Neuronal stem cell (in vitro differentiated cells): ENCODE results near the gene WSCD2.

Experiments
- DNase-seq: peaks from one replicate; pipeline ENCODE4 v3.0.0-alpha.2; 2013; ENCODE audit warnings: low spot score
- H2AFZ ChIP-seq: one replicate; pipeline ENCODE4 v1.6.1; 2013; ENCODE audit warnings: mild to moderate bottlenecking, low read length, inconsistent platforms
- H2AK5ac ChIP-seq: 2 replicates; pipeline ENCODE4 v1.6.1; 2013; ENCODE audit warnings: low read depth, mild to moderate bottlenecking, inconsistent platforms, low read length, moderate library complexity, mixed read lengths
- H2BK120ac ChIP-seq: 2 replicates; pipeline ENCODE4 v1.6.1; 2013; ENCODE audit warnings: low read depth, mild to moderate bottlenecking, inconsistent platforms, low read length, moderate library complexity, mixed read lengths
- H2BK12ac ChIP-seq: one replicate; pipeline ENCODE4 v1.6.1; 2013; ENCODE audit warnings: low read length, inconsistent platforms
- H2BK15ac ChIP-seq: 2 replicates; pipeline ENCODE4 v1.6.1; 2013; ENCODE audit warnings: mild to moderate bottlenecking, low read length, inconsistent platforms, mixed read lengths
- H2BK5ac ChIP-seq: one replicate; pipeline ENCODE4 v1.6.1; 2013; ENCODE audit warnings: inconsistent platforms, mild to moderate bottlenecking, low read length, moderate library complexity
- H3K14ac ChIP-seq: one replicate; pipeline ENCODE4 v1.6.1; 2013; ENCODE audit warnings: low read length, inconsistent platforms
- H3K18ac ChIP-seq: 2 replicates; pipeline ENCODE4 v1.6.1; 2013; ENCODE audit warnings: low read length, inconsistent platforms
- H3K23ac ChIP-seq: 2 replicates; pipeline ENCODE4 v1.6.1; 2013; ENCODE audit warnings: low read depth, mild to moderate bottlenecking, mixed read lengths, low read length, inconsistent platforms; ENCODE audit not compliant: poor library complexity
- H3K27ac ChIP-seq: replicated peaks from 3 replicates; pipeline ENCODE4 v1.5.1; 2013; ENCODE audit warnings: low read length, inconsistent platforms
- H3K27me3 ChIP-seq, 3 experiments: 2 replicates each; pipeline ENCODE4 v1.6.1; 2013; ENCODE audit warnings: low read length in 3 of 3, mild to moderate bottlenecking in 2 of 3, inconsistent platforms in 1 of 3, low read depth in 1 of 3, mixed read lengths in 1 of 3, moderate library complexity in 1 of 3; ENCODE audit not compliant: control insufficient read depth in 3 of 3, insufficient read depth in 3 of 3
- H3K36me3 ChIP-seq, 2 donors: replicated peaks in 1 of 2; 2 replicates each; pipeline ENCODE4 v1.6.1; 2013; ENCODE audit warnings: low read length in 2 of 2; ENCODE audit not compliant: control insufficient read depth in 2 of 2, insufficient read depth in 2 of 2
- H3K4ac ChIP-seq: 2 replicates; pipeline ENCODE4 v1.6.1; 2013; ENCODE audit warnings: inconsistent platforms, mild to moderate bottlenecking, low read length, moderate library complexity
- H3K4me1 ChIP-seq, 2 donors: 1 replicate in 1 of 2; 2 replicates in 1 of 2; pipeline ENCODE4 v1.6.1; 2013; ENCODE audit warnings: low read length in 2 of 2, low read depth in 1 of 2; ENCODE audit not compliant: control insufficient read depth in 2 of 2, insufficient read depth in 1 of 2
- H3K4me2 ChIP-seq: one replicate; pipeline ENCODE4 v1.6.1; 2013; ENCODE audit warnings: mild to moderate bottlenecking, low read length, inconsistent platforms; ENCODE audit not compliant: insufficient read depth, poor library complexity, severe bottlenecking
- H3K4me3 ChIP-seq, 2 donors: 2 replicates each; pipeline ENCODE4 v1.5.1; 2013; ENCODE audit warnings: low read length in 2 of 2, mild to moderate bottlenecking in 2 of 2, inconsistent platforms in 1 of 2, moderate library complexity in 1 of 2
- H3K79me1 ChIP-seq: one replicate; pipeline ENCODE4 v1.6.1; 2013; ENCODE audit warnings: low read depth, mild to moderate bottlenecking, inconsistent platforms, low read length, moderate library complexity
- H3K9ac ChIP-seq: one replicate; pipeline ENCODE4 v1.6.1; 2013; ENCODE audit warnings: mild to moderate bottlenecking, low read depth, low read length, inconsistent platforms; ENCODE audit not compliant: poor library complexity
- H3K9me3 ChIP-seq, 2 donors: replicated peaks in 1 of 2; 2 replicates each; pipeline versions ENCODE3 to v1.6.1; 2013; ENCODE audit warnings: low read length in 2 of 2, mild to moderate bottlenecking in 2 of 2, inconsistent platforms in 1 of 2, low read depth in 1 of 2, mixed read lengths in 1 of 2, moderate library complexity in 1 of 2; ENCODE audit not compliant: control insufficient read depth in 2 of 2, insufficient read depth in 1 of 2
- H4K8ac ChIP-seq: one replicate; pipeline ENCODE4 v1.6.1; 2013; ENCODE audit warnings: low read depth, mild to moderate bottlenecking, inconsistent platforms, low read length, moderate library complexity
- H4K91ac ChIP-seq: one replicate; pipeline ENCODE4 v1.6.1; 2013; ENCODE audit warnings: low read length, low read depth, mild to moderate bottlenecking, inconsistent platforms; ENCODE audit not compliant: poor library complexity
- WGBS, 2 donors: extraction: QIAGEN DNeasy Blood & Tissue Kit; methylation state at CpG; one replicate each; pipeline ENCODE4 v1.1.7; 2013; ENCODE audit warnings: missing lambda C conversion rate in 2 of 2, mixed read lengths in 1 of 2; ENCODE audit not compliant: insufficient read length in 2 of 2, insufficient replicate concordance in 1 of 2; ENCODE audit errors: extremely low coverage in 2 of 2; 5-methylcytosine and 5-hydroxymethylcytosine counted together

Gene WSCD2

GRCh38 chr12:108296945-108297344 is 167.9 kb downstream of the WSCD2 start:
- H3K27ac ChIP-seq = no peak overlapping the region
- no peak overlapping the region for H2AFZ ChIP-seq
- no peak overlapping the region for H3K18ac ChIP-seq
- H3K14ac ChIP-seq = no peak overlapping the region
- no peak overlapping the region for H2BK12ac ChIP-seq
- no peak overlapping the region for H2BK5ac ChIP-seq
- no peak overlapping the region for H3K4ac ChIP-seq
- H3K9ac ChIP-seq = no peak overlapping the region
- H3K9me3 ChIP-seq = no peaks in the 10 kb centered on the region
- no peak overlapping the region for H2AK5ac ChIP-seq
- no peaks in the 10 kb centered on the region for H3K36me3 ChIP-seq
- no peak overlapping the region for H3K4me2 ChIP-seq
- no CpG with 5 or more reads among the region's 3 CpGs for WGBS, 2 donors
- no peak overlapping the region for H3K23ac ChIP-seq
- DNase-seq = no peak
- no peaks in the 10 kb centered on the region for H3K79me1 ChIP-seq
- peaks cover 0 to 7% of the 10 kb centered on the region in 2 donors for H3K4me1 ChIP-seq
- H3K27me3 ChIP-seq = peaks cover 0 to 14% (median 0%) of the 10 kb centered on the region in 3 experiments
- no peak overlapping the region for H4K8ac ChIP-seq
- H2BK15ac ChIP-seq = no peak overlapping the region
- H3K4me3 ChIP-seq = no peak overlapping the region
- no peak overlapping the region for H4K91ac ChIP-seq
- H2BK120ac ChIP-seq = no peak overlapping the region

- WGBS, 2 donors = no CpG with 5 or more reads among the region's 2 CpGs
- no peaks in the 10 kb centered on the region for H3K9me3 ChIP-seq
Measured at GRCh38 chr12:108297424-108297823, 168.3 kb downstream of the WSCD2 start.

GRCh38 chr12:108297895-108298760 is 169.0 kb downstream of the WSCD2 start:
- Histone ChIP-seq H4K91ac (no peak overlapping the region), H3K27ac (no peak overlapping the region), H2AFZ (no peak overlapping the region), H3K4me2 (no peak overlapping the region), H3K36me3 (no peaks in the 10 kb centered on the region), H2BK5ac (no peak overlapping the region), H2AK5ac (no peak overlapping the region), H4K8ac (no peak overlapping the region), H3K9me3 (no peaks in the 10 kb centered on the region), H3K27me3 (peaks cover 0 to 14% (median 0%) of the 10 kb centered on the region in 3 experiments), H3K9ac (no peak overlapping the region), H2BK15ac (no peak overlapping the region), H3K18ac (no peak overlapping the region), H3K4me3 (no peak overlapping the region), H3K23ac (no peak overlapping the region), H3K4me1 (peaks cover 3 to 7% of the 10 kb centered on the region in 2 donors), H3K4ac (no peak overlapping the region), H3K14ac (no peak overlapping the region), H2BK120ac (no peak overlapping the region), H3K79me1 (no peaks in the 10 kb centered on the region), H2BK12ac (no peak overlapping the region)
- no peak for DNase-seq
- no CpG with 5 or more reads among the region's 6 CpGs for WGBS, 2 donors

More at GRCh38 chr12:108297424-108297823, 168.3 kb downstream of the WSCD2 start:
- no peak overlapping the region for H2BK15ac ChIP-seq
- H2AFZ ChIP-seq = no peak overlapping the region
- no peak overlapping the region for H3K14ac ChIP-seq
- peaks cover 0 to 7% of the 10 kb centered on the region in 2 donors for H3K4me1 ChIP-seq
- no peak overlapping the region for H4K8ac ChIP-seq
- no peaks in the 10 kb centered on the region for H3K79me1 ChIP-seq
- H2BK12ac ChIP-seq = no peak overlapping the region
- no peak overlapping the region for H3K18ac ChIP-seq
- no peak overlapping the region for H3K4me3 ChIP-seq
- H3K4ac ChIP-seq = no peak overlapping the region
- H4K91ac ChIP-seq = no peak overlapping the region
- H2BK120ac ChIP-seq = no peak overlapping the region
- no peak overlapping the region for H3K27ac ChIP-seq
- H2AK5ac ChIP-seq = no peak overlapping the region
- H3K36me3 ChIP-seq = no peaks in the 10 kb centered on the region
- DNase-seq = no peak
- H3K27me3 ChIP-seq = peaks cover 0 to 14% (median 0%) of the 10 kb centered on the region in 3 experiments
- no peak overlapping the region for H3K23ac ChIP-seq
- H3K9ac ChIP-seq = no peak overlapping the region
- no peak overlapping the region for H3K4me2 ChIP-seq
- H2BK5ac ChIP-seq = no peak overlapping the region

- H2BK5ac ChIP-seq = no peak overlapping the region
- WGBS, 2 donors = no CpG with 5 or more reads among the region's 6 CpGs
- H3K36me3 ChIP-seq = no peaks in the 10 kb centered on the region
- H3K4ac ChIP-seq = no peak overlapping the region
- H2BK12ac ChIP-seq = no peak overlapping the region
- H2AK5ac ChIP-seq = peak overlapping the region; percentile 12
- no peak overlapping the region for H3K27ac ChIP-seq
- no peak overlapping the region for H3K18ac ChIP-seq
- H3K23ac ChIP-seq = no peak overlapping the region
- H3K9ac ChIP-seq = no peak overlapping the region
- H2AFZ ChIP-seq = no peak overlapping the region
- no peak for DNase-seq
- H4K8ac ChIP-seq = no peak overlapping the region
- H3K9me3 ChIP-seq = no peaks in the 10 kb centered on the region
- H4K91ac ChIP-seq = no peak overlapping the region
- H2BK15ac ChIP-seq = no peak overlapping the region
- H3K4me3 ChIP-seq = no peak overlapping the region
- no peak overlapping the region for H2BK120ac ChIP-seq
- H3K79me1 ChIP-seq = no peaks in the 10 kb centered on the region
- no peak overlapping the region for H3K14ac ChIP-seq
- peaks cover 6 to 7% of the 10 kb centered on the region in 2 donors for H3K4me1 ChIP-seq
- peaks cover 0 to 15% (median 0%) of the 10 kb centered on the region in 3 experiments for H3K27me3 ChIP-seq
- H3K4me2 ChIP-seq = no peak overlapping the region
Measured at GRCh38 chr12:108298761-108299275, 169.7 kb downstream of the WSCD2 start.
